GM18520 (cell line): ENCODE measurements around the gene DLX5.

Source experiments
- ATAC-seq: cut with Tn5 transposase; IDR thresholded peaks from one replicate; pipeline ENCODE4 v1.9.1; 2021; ENCODE audit not compliant: unreplicated experiment

Gene DLX5

GRCh38 chr7:97006055-97006815 lies 18.4 kb downstream of the DLX5 start:
- ATAC-seq, result no peak

GRCh38 chr7:97005183-97006054 lies 19.2 kb downstream of the DLX5 start, which contains the start of gene DLX6:
Gene DLX6 (plus strand): TSS chr7:97005553. CDS start chr7:97005978, 425 bp downstream.
- ATAC-seq, result no peak

GRCh38 chr7:97004247-97005182 lies 20.1 kb downstream of the DLX5 start:
- ATAC-seq, result no peak

- ATAC-seq, result no peak
These were observed 21.1 kb downstream of the DLX5 start for GRCh38 chr7:97003262-97004246.

GRCh38 chr7:97002555-97003261 lies 21.9 kb downstream of the DLX5 start:
- ATAC-seq, result no peak

- no peak for ATAC-seq
These were observed 22.7 kb downstream of the DLX5 start for GRCh38 chr7:97001656-97002554.

- no peak for ATAC-seq
These were observed 23.4 kb downstream of the DLX5 start for GRCh38 chr7:97001221-97001620.

- no peak for ATAC-seq
These were observed 25.9 kb downstream of the DLX5 start for GRCh38 chr7:96998744-96999143.

GRCh38 chr7:96998333-96998732 lies 26.3 kb downstream of the DLX5 start:
- ATAC-seq, result no peak

GRCh38 chr7:96997512-96998032 lies 27.1 kb downstream of the DLX5 start:
- ATAC-seq, result no peak

- ATAC-seq, result no peak
These were observed 27.6 kb downstream of the DLX5 start for GRCh38 chr7:96996958-96997511.

GRCh38 chr7:96996111-96996957 lies 28.3 kb downstream of the DLX5 start:
- ATAC-seq, result no peak

- ATAC-seq, result no peak
These were observed 29.1 kb downstream of the DLX5 start for GRCh38 chr7:96995406-96996110.

- no peak for ATAC-seq
These were observed 30.7 kb downstream of the DLX5 start for GRCh38 chr7:96993980-96994379.

GRCh38 chr7:96993094-96993865 lies 31.4 kb downstream of the DLX5 start:
- no peak for ATAC-seq
